HTERT RPE-1 (cell line): ENCODE measurements around the gene NUDT13.

Source experiments
- in situ Hi-C: fragments of 300-500 bp; cut with MboI; formaldehyde crosslinking; loops from 4 replicates; pipeline ENCODE4 v1.14.3; 2020; ENCODE audit warnings: low sequenced_read_pairs

The NUDT13 gene

DNA sequence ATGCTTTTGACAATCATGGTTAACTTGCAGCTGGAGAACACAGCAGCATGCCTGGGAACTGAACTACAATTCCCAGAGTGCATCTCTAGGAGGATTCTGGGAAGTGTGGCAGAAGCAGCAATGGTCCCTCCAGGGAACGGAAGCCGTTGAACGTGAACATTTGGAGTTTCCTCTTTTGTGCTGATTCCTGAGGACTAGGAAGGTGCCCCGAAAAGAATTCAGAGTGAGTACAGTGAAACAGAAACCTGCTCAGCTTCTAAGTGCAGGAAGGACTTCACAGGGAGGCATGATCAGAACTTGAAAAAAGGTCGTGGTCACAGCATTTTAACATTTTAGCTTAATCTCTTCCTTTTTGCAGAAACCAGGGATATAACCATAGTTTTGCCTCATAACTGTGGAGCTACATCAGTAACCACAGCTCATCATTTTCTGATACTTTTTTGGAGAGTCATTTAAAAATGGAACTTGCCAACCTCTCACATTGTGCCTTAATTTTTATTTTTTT lies at the start of gene NUDT13:
NUDT13 (plus strand) TSS at position 111 of the 505 bp plus-strand sequence. CDS start 3,911 bp downstream, outside the sequence.
- in situ Hi-C loops, result no loop called here

- in situ Hi-C loops, result no loop called here
These were observed 49.3 kb upstream of the NUDT13 start for GRCh38 chr10:73060738-73061635.

GRCh38 chr10:73061743-73062142 lies 48.5 kb upstream of the NUDT13 start:
- in situ Hi-C loops, result no loop called here

GRCh38 chr10:73065441-73065840 lies 44.8 kb upstream of the NUDT13 start:
- in situ Hi-C loops, result no loop called here

DNA sequence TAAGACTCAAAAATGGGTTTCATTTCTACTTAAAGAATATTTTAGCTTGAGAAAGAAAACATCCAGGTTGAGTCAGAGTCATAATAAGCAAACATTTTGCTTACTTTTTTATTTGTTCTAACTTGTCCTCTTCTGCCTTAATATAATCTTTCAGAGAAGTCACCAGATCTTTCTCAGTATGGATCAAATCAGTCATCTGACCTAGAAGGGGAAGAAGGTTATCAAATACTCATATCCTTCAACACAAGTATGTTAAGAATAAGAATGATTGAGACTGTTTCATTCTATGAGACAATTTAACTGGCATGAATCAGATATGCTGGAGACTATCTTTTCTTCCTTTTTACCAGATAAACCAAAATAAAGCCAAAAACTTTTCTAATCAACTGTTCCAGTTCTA lies 36.6 kb upstream of the NUDT13 start:
- in situ Hi-C loops, result no loop called here

GRCh38 chr10:73075829-73076228 lies 34.4 kb upstream of the NUDT13 start:
- in situ Hi-C loops, result no loop called here

DNA sequence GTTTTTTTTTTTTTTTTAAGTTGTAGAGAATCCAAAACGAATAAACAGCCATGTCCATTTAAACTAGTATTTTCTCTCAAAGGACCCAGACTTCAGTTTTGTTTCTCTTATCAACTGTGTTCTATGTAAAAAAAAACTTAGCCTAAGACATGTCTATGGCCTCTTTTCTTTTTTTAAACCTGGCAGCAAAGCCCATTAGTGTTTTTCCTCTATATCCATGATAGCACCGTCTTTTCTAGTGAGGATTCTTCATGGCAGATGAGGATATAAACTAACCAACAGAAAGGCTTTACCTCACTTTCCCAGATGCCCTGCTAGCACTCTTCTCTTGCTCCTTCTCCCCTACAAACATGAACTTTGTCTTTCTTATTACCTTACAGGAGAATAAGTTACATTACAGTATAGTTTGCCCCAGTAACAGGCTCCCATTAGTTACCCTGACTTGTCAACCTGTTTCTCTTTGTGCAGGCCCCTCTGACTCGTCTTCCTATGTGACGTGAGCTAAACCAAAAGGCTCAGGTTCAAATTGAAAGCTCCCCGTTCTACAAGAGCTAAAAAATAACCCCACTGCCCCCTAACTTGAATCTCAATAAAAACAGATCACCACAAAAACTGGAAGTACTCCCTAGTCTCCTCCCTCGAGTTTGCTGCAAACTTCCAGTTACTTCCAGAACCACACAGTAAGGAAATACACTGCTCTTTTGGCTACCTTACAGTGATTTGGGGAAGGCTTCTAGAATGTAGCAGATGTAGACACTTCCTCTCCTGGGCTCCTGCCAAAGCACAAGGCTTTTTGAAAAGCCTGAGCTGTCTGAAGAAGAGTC lies 33.7 kb upstream of the NUDT13 start:
- in situ Hi-C loops, result no loop called here

- in situ Hi-C loops, result no loop called here
These were observed 30.3 kb upstream of the NUDT13 start for GRCh38 chr10:73079779-73080541.

- in situ Hi-C loops, result no loop called here
These were observed 27.0 kb upstream of the NUDT13 start for GRCh38 chr10:73083221-73083620.

DNA sequence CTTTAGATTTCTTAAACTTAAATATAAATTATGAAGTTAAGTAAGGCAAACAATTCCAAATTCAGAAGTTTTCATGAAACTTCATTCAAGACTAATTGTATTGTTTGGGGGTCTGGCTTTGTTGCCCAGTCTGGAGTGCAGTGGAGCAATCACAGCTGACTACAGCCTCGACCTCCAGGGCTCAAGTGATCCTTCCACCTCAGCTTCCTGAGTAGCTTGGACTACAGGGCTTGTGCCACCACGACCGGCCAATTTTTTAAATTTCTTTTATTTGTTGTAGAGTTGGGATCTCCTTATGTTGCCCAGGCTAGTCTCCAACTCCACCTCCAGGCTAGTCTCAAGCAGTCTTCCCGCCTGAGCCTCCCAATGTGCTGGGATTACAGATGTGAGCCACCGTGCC lies 26.0 kb upstream of the NUDT13 start:
- in situ Hi-C loops, result no loop called here

DNA sequence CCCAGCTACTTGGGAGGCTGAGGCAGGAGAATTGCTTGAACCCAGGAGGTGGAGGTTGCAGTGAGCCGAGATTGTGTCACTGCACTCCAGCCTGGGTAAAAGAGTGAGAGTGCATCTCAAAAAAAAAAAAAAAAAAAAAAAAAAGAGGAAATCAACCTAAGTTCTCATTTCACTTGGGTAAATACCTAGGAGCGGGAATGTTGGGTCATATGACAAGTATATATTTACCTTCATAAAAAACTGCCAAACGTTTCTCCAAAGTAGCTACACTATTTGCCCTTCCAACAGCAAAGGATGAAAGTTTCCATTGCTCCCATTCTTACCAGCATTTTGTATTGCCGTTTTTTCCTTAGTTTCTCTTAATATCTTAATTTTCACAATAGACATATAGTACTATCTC lies 23.4 kb upstream of the NUDT13 start:
- in situ Hi-C loops, result no loop called here

GRCh38 chr10:73088304-73088703 lies 22.0 kb upstream of the NUDT13 start:
- in situ Hi-C loops, result no loop called here

DNA sequence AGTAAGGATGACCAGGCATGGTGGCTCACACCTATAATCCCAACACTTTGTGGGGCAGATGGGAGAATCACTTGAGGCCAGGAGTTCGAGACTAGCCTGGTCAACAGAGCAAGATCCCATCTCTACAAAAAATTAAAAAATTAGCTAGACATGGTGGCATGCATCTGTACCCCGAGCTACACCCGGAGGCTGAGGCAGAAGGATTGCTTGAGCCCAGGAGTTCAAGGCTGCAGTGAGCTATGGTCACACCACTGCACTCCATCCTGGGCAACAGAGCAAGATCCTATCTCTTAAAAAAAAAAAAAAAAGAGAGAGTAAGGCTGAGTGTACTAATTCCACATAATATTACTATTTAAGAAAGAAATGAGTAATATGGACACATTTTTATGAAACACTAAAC lies 17.4 kb upstream of the NUDT13 start:
- in situ Hi-C loops, result no loop called here

DNA sequence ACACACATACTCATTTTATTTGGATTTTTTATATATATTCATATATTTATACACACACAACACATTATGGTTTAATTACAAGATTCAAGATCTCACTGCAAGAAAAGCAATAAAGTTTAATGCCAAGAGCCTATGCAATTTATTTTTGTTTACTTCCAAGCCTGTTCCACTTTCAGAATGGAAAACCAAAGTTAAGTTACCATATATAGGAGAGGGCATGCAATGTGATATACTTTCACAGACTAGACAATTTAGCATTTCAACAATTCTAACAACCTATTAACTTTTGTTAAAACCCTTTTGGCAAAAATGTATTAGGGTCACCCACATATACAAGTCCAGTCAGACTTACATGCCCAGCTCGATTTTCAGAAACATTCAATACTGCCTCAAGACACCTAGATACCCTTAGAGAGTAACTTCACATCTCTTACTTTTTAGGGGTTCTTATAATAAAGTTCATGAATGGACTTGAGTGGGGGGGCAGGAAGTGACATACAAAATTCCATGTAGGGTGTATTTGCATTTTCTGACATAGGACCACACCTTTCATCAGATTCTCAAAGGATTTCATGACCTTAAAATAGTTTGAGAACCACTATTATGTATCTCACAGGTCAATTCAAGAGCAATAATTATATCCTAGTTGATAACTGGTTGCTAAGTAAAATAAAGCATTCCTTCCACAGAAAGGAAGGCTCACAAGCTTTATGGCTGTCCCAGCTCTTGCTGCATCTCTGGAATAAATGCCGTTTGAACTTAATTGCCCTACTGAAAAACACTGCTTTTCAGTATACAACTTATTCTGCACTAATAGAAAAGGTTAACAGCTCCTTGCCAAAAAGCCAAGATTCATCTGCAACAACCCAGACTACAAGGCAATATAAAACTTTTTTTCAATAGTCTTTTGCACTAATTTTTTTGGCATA lies 16.1 kb upstream of the NUDT13 start:
- in situ Hi-C loops, result no loop called here

GRCh38 chr10:73094986-73095480 lies 15.2 kb upstream of the NUDT13 start:
- in situ Hi-C loops, result no loop called here

DNA sequence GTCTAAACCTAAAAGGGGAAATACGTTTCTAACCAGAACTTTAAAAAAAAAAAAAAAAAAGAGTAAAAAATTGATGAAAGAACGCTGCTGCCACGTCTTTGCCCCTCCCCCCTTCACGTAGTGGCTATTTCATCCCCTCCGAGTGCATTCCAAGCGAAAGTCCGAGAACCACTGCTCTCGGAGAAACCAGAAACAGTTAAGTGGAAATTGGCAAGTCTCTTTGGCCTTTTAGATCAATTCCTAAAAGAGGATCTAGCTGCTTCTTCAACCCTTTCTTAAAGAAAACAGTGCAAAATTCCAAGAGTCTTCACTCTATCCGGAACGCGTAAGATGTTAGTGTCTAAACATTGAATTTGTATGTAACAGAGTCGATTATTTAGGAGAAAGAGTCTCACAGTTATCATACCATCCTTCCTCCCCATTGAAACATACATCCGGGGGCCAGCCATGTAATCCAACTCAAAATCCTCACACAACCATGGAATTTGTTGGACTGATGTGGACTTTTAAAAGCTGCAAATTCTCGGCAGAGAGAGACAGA lies 14.7 kb upstream of the NUDT13 start:
- in situ Hi-C loops, result no loop called here

DNA sequence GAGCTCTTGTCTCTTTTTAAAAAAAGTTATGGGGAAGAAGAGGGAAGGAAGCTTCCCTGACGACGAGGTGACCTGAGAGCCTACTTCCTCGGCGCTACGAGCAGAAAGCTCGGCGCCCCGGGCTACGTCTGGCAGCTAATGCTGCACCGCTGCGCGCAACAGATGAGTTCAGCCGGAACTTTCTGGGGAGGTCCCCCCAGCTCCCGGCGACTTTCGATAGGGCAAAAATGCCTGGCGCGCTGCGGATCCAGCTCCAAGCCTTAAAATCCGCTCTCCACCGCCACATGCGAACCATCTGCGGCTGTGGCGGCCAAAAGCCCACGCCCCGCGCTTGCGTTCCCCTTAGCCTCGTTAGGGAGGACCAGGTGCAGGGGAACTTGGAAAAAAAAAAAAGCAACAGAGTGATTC lies 14.2 kb upstream of the NUDT13 start:
- in situ Hi-C loops, result no loop called here

DNA sequence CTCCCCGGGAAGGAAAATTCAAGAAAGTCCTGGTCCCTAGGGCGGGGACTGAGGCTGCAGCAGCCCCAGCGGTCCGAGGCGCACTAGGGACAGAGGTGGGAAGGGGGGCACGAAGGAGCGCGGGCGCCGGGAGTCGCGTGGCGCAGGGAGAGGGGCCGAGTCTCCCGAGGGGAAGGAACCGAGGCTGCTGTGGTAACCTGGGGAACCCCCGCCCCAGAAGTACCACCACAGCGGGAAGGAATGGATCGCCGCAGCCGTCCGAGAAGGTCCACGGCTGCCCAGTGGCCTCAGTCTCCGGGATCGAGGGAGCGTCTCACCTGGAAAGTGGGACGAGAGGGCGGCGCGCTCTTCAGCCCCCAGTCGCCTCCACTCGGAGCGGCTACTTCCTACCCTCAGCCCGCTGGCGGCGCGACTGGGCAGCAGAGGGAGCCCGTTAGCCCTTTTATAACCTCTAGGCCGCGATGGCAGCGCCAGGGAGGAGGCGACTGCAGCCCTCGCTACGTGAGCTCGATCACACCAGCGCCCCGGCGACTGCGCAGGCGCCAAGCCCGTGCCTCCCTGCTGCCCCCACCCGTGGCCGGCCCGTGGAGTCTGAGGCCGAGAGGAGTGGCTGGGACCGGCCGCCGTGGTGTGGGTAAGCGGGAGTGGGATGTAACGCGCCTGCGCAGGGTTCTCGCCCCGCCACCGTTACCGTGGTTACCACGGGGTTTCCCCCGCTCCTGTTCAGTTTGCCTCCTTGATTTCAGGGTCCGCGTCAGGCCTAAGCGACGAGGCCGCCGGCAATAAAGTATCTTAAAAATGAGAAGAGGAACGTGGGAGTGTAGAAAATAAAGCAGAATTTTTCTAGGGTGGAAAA lies 13.6 kb upstream of the NUDT13 start, which contains the start of gene P4HA1:
P4HA1 (minus strand) TSS at position 418 of the 856 bp plus-strand sequence. CDS start 21,983 bp downstream, outside the sequence.
- in situ Hi-C loops, result no loop called here
